ENCODE measurements around the gene GBA2. TPM values are rescaled to one million over a fixed set of nuclear protein-coding genes. Genes with fewer than 3 reads are reported as not detected.

The GBA2 gene
- total RNA-seq, 1 donor from 2014 or later = 69.8 TPM

DNA sequence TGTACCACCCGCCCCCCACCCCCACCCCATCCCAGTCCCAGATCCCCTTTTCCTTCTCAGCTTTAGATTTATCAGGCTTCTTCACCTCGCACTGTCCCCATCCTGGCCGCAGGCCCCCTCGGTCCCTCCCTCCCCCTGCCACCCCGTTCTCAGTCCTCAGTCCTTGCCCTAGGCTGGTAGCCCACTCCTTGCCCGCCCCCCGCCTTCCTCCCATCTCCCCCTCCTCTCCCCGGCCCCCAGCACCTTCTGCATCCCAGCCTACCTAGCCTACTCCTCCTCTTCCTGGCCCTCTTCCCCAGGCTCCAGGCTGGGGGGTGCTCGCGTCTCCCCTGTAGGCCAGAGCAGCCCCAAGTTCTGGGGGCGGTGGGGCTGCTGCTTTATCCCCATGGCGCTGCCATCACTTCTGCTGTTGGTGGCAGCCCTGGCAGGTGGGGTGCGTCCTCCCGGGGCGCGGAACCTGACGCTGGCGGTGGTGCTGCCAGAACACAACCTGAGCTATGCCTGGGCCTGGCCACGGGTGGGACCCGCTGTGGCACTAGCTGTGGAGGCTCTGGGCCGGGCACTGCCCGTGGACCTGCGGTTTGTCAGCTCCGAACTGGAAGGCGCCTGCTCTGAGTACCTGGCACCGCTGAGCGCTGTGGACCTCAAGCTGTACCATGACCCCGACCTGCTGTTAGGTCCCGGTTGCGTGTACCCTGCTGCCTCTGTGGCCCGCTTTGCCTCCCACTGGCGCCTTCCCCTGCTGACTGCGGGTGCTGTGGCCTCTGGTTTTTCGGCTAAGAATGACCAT, 43.2 kb upstream of the GBA2 start:
- Mint-ChIP-seq H3K36me3 (ENCODE audit: unreplicated experiment) (peaks cover 2% of the 10 kb centered on the region), H3K27ac (ENCODE audit: unreplicated experiment) (no peak overlapping the region), H3K27me3 (ENCODE audit: unreplicated experiment) (no peaks in the 10 kb centered on the region), H3K4me3 (ENCODE audit: unreplicated experiment) (peak overlapping the region; percentile 6), H3K4me1 (ENCODE audit: unreplicated experiment) (peaks cover 37% of the 10 kb centered on the region), H3K9me3 (ENCODE audit: unreplicated experiment) (no peaks in the 10 kb centered on the region)
- TF ChIP-seq, protein P1, sequence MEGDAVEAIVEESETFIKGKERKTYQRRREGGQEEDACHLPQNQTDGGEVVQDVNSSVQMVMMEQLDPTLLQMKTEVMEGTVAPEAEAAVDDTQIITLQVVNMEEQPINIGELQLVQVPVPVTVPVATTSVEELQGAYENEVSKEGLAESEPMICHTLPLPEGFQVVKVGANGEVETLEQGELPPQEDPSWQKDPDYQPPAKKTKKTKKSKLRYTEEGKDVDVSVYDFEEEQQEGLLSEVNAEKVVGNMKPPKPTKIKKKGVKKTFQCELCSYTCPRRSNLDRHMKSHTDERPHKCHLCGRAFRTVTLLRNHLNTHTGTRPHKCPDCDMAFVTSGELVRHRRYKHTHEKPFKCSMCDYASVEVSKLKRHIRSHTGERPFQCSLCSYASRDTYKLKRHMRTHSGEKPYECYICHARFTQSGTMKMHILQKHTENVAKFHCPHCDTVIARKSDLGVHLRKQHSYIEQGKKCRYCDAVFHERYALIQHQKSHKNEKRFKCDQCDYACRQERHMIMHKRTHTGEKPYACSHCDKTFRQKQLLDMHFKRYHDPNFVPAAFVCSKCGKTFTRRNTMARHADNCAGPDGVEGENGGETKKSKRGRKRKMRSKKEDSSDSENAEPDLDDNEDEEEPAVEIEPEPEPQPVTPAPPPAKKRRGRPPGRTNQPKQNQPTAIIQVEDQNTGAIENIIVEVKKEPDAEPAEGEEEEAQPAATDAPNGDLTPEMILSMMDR (IDR thresholded peaks at IDR 0.05) = no peak
- no peak for DNase-seq (ENCODE audit: extremely low spot score, unreplicated experiment)

- H3K4me1 Mint-ChIP-seq (ENCODE audit: unreplicated experiment) = peaks cover 37% of the 10 kb centered on the region
- TF ChIP-seq, protein P1 (IDR thresholded peaks at IDR 0.05) = no peak
- DNase-seq (ENCODE audit: extremely low spot score, unreplicated experiment) = no peak
These were observed 42.4 kb upstream of the GBA2 start, which contains the start of gene NPR2 for GRCh38 chr9:35791297-35791921. Gene NPR2, plus strand, starts transcription at chr9:35791591. Its CDS starts 818 bp downstream, at chr9:35792409.

DNA sequence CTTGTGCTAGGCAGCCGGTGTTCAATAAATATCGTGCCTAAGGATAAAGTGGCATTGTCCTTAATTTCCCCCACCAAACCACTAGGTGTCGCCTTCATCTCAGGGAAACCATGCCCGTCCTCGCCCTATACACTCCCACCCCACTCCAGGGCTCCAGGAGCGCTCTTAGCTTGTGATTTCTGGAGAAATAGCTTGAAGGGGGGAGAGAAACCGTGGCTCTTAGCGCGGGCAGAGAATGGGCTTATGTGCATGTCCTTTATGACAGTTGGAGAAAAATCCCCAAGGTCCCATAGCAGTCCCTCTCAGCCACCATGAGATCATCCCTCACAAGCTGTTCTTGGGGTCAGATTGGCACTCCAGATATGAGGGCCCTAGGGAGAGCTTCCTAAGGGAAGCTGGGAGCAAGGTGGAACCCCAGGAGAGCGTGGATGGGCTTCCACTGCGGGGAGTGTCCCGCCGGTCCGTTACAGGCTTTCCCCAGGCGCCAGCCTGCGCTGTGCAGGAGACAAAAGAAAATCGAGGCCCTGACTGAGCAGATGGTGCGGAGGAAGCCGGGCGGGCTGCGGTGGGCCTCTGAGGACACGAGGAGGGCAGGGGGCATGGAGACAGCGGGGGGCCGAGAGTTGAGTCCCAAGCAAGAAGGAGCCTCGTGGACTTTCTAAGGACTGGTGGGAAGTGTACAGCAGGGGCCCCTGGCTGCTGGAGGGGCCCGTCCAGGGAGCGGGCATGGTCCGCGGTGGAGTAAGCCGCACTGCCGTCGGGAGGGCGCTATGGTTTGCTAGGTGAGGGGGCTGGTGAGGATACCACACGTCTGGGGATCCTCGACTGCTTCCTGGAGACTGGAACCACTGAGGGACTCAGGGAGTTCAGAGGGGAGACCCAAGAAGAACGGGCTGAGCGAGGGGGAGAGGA, 41.6 kb upstream of the GBA2 start:
- H3K9me3 Mint-ChIP-seq (ENCODE audit: unreplicated experiment) = no peaks in the 10 kb centered on the region
- DNase-seq (ENCODE audit: extremely low spot score, unreplicated experiment) = peak; percentile 89
- peaks cover 37% of the 10 kb centered on the region for H3K4me1 Mint-ChIP-seq (ENCODE audit: unreplicated experiment)
- H3K27ac Mint-ChIP-seq (ENCODE audit: unreplicated experiment) = peak overlapping the region; percentile 73
- peaks cover 8% of the 10 kb centered on the region for H3K27me3 Mint-ChIP-seq (ENCODE audit: unreplicated experiment)
- peak overlapping the region; percentile 72 for H3K4me3 Mint-ChIP-seq (ENCODE audit: unreplicated experiment)
- TF ChIP-seq, protein P1 (IDR thresholded peaks at IDR 0.05) = peak; percentile 86
- peaks cover 2% of the 10 kb centered on the region for H3K36me3 Mint-ChIP-seq (ENCODE audit: unreplicated experiment)

More at GRCh38 chr9:35791297-35791921, 42.4 kb upstream of the GBA2 start, which contains the start of gene NPR2:
- Mint-ChIP-seq H3K27me3 (ENCODE audit: unreplicated experiment) (peaks cover under 1% of the 10 kb centered on the region), H3K9me3 (ENCODE audit: unreplicated experiment) (no peaks in the 10 kb centered on the region), H3K4me3 (ENCODE audit: unreplicated experiment) (peak within 1 kb of the TSS; percentile 72), H3K36me3 (ENCODE audit: unreplicated experiment) (peaks cover 2% of the 10 kb centered on the region), H3K27ac (ENCODE audit: unreplicated experiment) (peak within 1 kb of the TSS; percentile 73)

- Mint-ChIP-seq H3K27me3 (ENCODE audit: unreplicated experiment) (peaks cover 12% of the 10 kb centered on the region), H3K9me3 (ENCODE audit: unreplicated experiment) (no peaks in the 10 kb centered on the region), H3K4me1 (ENCODE audit: unreplicated experiment) (peaks cover 32% of the 10 kb centered on the region), H3K27ac (ENCODE audit: unreplicated experiment) (no peak overlapping the region), H3K4me3 (ENCODE audit: unreplicated experiment) (no peak overlapping the region), H3K36me3 (ENCODE audit: unreplicated experiment) (peaks cover 2% of the 10 kb centered on the region)
- TF ChIP-seq, protein P1 (IDR thresholded peaks at IDR 0.05) = no peak
- DNase-seq (ENCODE audit: extremely low spot score, unreplicated experiment) = no peak
These were observed 41.0 kb upstream of the GBA2 start for GRCh38 chr9:35790025-35790384.
